Measurements from ENCODE around the gene LRRC25.
A peak's percentile ranks its signal among the peaks of the same experiment; 100 is the strongest.
"Not testable (repeated sequence)": the region's sequence is repeated elsewhere in the genome, so short reads cannot be mapped to it uniquely, and the experiment has no call there.

Gene LRRC25

DNA sequence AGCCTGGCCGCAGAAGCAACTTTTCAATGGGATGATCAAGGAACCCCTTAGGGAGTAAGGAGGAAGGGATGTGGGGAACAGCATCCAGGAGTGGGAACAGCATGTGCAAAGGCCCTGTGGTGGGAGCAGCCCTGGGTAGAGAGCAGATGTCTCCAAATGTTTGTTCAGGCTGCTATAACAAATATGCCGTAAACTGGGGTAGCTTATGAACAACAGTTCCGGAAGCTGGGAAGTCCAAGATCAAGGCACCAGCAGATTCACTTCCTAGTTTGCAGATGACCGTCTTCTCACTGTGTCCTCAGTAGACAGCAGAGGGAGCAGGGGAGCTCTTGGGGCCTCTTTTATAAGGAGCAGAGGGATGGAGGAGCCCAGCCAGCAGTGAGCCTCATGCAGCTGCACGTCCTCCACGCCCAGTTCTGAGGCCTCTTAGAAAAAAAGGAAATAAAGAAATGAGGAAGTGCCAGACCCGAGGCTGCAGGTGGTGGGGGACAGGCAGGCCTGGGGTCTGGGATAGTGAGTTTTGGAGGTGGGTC, 4.2 kb upstream of the LRRC25 start:
- no peak for DNase-seq

DNA sequence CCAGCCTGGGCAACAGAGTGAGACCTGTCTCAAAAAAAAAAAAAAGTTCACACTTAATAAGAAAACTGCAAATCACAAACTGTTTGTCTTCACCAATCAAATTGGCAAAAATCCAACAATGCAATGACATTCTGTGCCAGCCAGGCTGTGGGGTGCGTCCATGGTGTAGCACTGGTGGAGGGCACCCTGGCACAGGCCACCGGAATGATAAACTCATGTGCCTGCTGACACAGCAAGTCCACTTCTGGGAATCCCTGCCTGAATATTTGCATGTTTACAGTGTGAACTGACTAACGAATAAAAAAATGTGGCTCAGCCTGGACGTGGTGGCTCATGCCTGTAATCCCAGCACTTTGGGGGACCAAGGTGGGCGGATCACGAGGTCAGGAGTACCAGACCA, 1.6 kb upstream of the LRRC25 start:
- DNase-seq, result no peak

DNA sequence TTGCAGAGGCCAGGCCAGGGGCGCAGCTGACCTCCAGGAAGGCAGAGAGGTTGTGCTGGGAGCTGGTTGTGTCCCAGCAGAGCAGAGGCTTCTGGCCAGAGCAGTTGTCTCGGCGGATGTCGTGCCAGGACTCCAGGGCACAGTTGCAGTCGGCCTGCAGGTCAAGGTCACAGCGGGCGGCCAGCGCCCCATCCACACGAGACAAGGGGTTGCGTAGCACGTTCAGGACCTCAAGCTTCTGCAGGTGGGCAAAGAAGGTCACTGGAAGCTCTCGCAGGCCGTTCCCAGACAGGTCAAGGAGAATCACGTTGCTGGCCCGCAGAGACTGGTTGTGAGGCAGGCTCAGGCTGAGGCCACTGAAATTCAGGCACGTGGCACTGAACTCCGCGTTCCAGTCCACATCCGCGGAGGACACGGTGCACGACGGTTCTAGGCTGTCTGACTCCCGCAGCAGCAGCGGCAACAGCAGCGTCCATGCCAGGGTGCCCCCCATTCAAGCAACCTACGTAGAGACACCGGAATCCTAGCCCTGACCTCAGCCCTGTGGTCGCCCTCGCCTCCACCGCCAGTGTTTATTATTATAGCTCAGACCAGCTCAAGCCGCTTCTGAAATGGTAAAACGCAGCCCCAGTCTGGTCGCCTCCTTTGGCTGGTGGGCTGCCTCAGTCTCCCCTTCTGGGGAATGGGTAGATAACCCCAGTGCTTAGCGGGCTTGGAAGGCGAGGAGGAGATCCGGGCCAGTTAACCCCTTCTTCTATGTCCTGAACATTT, 766 bp downstream of the LRRC25 start:
- DNase-seq, result no peak

GRCh38 chr19:18393836-18394235, 3.6 kb downstream of the LRRC25 start:
- no peak for DNase-seq

DNA sequence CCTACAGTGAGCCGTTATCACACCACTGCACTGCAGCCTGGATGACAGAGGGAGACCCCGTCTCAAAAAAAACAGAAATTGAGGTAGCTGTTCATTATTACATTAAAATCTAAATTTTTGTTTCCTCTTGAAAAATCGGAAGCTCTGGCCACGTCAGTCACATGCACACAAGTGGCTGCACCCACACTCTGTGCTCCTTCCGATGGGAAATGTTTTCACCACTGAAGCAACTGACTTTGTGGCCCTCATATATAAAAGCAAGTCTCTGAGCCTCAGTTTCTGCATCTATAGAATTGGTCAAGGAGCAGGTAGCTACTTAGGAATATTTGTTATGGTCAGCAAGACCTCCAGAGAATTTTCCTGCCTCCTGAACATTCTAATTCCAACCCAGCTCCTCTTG, 4.5 kb downstream of the LRRC25 start:
- DNase-seq, result no peak

GRCh38 chr19:18392417-18392816, 5.0 kb downstream of the LRRC25 start:
- no peak for DNase-seq

DNA sequence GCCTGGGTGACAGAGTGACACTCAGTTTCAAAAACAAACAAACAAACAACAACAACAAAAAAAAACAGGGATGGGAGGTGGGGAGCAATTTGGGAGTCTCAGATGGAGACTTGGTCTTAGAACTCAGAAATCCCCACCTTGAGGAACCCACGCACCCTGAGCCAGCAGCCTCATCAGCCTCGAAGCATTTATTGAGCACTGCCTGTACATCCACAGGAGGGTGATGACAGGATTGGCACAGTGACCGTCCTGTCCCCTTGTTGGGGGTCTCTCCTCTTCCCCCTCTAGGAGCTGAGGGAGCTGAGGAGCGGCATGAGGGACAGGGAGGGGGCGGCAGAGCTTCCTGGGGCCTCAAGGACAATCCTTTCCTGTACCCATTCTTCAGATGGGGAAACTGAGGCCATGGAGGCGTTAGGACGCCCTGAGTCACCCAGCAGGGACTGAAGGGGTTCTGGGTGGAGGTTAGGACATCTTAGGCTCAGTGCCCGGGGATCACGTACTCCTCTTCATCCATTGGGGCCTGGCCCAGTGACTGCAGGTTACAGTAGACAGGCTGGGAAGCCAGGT, 5.8 kb downstream of the LRRC25 start:
- DNase-seq, result no peak

DNA sequence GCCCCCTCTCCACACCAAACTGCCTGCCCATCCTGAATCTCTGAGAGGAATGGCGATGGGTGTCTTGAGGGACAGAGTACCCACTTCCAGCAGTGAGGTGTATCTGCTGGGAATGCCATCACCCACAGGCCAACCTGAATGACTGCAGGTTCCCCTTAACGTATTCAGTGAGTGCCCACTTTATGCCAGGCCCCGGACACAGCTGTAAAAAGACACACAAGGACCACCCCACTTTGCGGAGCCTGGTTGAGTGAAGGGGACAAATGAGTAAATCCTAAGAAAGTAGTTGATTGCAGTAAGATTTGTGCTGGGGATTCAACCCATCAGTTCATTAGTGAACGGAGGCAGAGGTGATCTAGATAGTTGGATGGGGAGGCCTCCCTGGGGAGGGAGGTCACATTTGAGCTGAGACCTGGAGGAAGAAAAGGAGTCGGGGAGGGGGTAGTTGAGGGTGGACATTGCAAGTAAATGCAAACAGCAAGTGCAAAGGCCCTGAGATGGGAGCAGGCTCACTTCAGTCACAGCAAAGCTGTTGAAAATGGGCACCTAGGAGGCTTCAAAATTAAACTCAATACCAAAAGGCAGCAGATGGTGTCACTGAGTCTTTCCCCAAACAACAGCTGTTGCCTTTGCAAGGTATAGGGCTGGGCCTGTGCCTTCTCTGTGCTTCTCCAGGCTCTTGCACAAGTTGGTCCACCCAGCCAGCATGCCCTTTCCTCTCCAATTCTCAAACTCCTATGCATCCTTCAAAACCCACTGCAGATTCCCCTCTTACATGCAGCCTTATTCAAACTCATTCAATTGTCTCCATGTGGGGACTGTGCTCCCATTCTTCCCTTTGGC, 7.1 kb downstream of the LRRC25 start:
- DNase-seq, result no peak

GRCh38 chr19:18389726-18390064, 7.7 kb downstream of the LRRC25 start:
- DNase-seq, result no peak

- DNase-seq, result no peak
Observed at GRCh38 chr19:18388960-18389725, 8.3 kb downstream of the LRRC25 start.

GRCh38 chr19:18388100-18388959, 9.1 kb downstream of the LRRC25 start:
- DNase-seq, result peak; percentile 70

DNA sequence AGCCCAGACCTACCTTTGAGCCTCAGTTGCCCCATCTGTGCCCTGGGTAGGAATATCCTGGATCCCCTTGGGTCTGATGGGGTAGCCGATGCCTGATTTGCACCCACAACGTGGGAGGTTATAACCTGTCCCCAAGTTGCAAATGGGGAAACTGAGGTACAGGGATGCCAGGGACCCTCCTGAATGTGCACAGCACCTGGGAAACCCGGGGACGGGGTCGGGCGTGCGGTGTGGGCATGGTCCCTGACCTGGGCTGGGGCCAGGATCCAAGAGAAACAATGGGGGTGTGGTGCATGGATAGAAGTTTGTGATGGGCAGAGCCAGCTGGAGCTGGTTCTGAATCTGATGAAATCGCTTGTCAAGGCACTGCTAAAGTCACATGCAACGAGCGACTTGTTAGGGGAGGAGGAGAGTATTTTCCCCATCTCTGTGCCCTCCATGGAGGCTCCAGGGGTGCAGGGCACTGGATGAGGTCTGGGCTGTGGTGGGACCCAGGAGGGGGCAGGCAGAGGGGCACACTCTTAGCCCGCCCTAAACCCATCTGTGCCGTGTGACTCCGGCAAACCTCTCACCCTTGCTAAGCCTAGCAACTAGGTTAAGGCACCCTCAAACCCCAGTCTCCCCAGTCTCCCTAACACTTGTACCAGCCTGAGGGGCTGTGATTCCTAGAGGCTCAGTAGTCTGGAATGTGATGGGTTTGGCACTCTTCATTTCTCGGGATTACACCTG, 10.7 kb downstream of the LRRC25 start:
- no peak for DNase-seq

DNA sequence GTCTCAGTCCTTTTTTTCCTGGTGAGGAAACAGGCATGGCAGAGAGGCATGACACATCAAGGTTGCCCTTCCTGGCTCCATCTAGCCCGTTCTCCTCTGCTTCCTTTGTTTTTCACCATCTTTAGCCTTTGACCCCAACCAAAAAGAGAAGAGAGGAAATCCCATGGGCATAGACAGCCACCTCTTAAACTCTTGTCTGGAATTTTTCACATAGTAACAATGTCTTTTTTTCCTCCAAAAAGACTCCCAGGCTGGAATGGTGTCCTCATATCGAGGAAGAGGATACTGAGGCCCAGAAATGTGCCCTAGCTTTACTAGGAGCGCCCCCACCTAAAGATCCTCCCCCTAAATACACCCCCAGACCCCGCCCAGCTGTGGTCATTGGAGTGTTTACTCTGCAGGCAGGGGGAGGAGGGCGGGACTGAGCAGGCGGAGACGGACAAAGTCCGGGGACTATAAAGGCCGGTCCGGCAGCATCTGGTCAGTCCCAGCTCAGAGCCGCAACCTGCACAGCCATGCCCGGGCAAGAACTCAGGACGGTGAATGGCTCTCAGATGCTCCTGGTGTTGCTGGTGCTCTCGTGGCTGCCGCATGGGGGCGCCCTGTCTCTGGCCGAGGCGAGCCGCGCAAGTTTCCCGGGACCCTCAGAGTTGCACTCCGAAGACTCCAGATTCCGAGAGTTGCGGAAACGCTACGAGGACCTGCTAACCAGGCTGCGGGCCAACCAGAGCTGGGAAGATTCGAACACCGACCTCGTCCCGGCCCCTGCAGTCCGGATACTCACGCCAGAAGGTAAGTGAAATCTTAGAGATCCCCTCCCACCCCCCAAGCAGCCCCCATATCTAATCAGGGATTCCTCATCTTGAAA, 11.5 kb downstream of the LRRC25 start, which contains the start of gene GDF15:
Gene GDF15 (plus strand): TSS at position 484 of the 868 bp plus-strand sequence. CDS start 32 bp downstream, at position 516.
- DNase-seq, result peak; percentile 32

- no peak for DNase-seq
Observed at GRCh38 chr19:18385359-18385674, 12.1 kb downstream of the LRRC25 start.

DNA sequence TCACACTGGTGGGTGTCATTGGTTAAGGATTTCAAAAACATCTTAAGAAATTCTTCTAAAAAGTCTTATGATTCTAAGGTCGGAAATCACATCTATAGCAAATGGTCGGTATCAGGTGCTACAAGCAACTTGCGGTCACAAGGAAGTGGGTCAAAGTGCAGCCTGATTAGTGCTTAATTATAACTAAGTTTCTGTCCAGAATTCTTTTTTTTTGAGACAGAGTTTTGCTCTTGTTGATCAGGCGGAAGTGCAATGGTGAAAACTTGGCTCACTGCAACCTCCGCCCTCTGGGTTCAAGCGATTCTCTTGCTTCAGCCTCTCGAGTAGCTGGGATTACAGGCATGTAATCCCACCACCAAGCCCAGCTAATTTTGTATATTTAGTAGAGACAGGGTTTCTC, 12.6 kb downstream of the LRRC25 start:
- DNase-seq, result no peak

GRCh38 chr19:18383622-18384021, 13.8 kb downstream of the LRRC25 start:
- not testable (repeated sequence) for DNase-seq

DNA sequence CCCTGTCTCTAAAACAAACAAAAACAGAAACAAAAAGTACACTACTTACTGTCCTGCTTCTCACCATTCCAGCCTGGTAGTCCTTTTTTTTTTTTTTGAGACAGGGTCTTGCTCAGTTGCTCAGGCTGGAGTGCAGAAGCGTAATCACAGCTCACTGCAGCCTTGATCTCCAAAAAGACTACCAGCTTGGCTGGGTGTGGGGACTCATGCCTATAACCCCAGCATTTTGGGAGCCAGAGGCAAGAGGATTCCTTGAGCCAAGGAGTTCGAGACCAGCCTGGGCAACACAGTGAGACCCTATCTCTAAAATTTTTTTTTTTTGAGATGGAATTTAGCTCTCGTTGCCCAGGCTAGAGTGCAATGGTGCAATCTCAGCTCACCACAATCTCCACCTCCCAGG, 16.6 kb downstream of the LRRC25 start:
- DNase-seq, result no peak

GRCh38 chr19:18379803-18380747, 17.3 kb downstream of the LRRC25 start:
- no peak for DNase-seq

DNA sequence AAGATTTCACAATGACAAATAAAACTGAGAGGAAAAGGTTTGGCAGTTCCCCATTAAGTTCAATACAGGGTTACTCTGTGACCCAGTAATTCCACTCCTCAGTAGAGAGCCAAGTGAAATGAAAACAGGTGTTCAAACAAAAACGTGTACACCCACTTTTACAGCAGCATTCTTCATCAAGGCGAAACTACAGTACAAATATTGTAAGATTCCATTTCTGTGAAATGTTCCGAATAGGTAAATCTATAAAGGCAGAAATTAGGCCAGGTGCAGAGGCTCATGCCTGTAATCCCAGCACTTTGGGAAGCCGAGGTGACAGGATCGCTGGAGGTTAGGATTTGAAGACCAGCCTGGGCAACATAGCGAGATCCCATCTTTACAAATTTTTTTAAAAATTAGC, 20.4 kb downstream of the LRRC25 start:
- DNase-seq, result no peak
